Transverse colon (tissue), 4 donors: Measurements from ENCODE around the gene MBOAT2.

Experiments
- CTCF ChIP-seq, 5 experiments: fragments of 200-600 bp in 3 of 5; fragments of 450-650 bp in 2 of 5; sonication (generic) in 3 of 5; IDR thresholded peaks; 1 replicate in 2 of 5; 2 replicates in 3 of 5; pipeline ENCODE4 v1.5.1; 2016 to 2017; ENCODE audit warnings: antibody characterized with exemption in 5 of 5, inconsistent platforms in 3 of 5, mild to moderate bottlenecking in 2 of 5, moderate library complexity in 1 of 5
- POLR2AphosphoS5 ChIP-seq, 3 donors: sonication (generic); formaldehyde crosslinking; IDR thresholded peaks; one replicate each; pipeline ENCODE4 v1.6.1; 2016; ENCODE audit warnings: antibody characterized with exemption in 3 of 3

GRCh38 chr2:8872821-8873432 lies 130.6 kb downstream of the MBOAT2 start:
- peak; percentile 49 to 62 (median 57) for TF ChIP-seq CTCF (IDR thresholded peaks at IDR 0.05)
- no peak for TF ChIP-seq POLR2AphosphoS5 (IDR thresholded peaks at IDR 0.05)
